ENCODE results near the gene GNPNAT1.

GRCh38 chr14:52824462-52824861 is 33.1 kb upstream of the GNPNAT1 start:
- TF ChIP-seq CTCF (IDR thresholded peaks at IDR 0.05) (no peak), POLR2A (IDR thresholded peaks at IDR 0.05) (no peak)
